Muscle of leg (tissue), 11 donors: ENCODE measurements around the gene GNG10. TPM values are rescaled to one million over a fixed set of nuclear protein-coding genes. Genes with fewer than 3 reads are reported as not detected.

ENCODE experiments used
- DNase-seq: peaks from one replicate; pipeline ENCODE4 v3.0.0; 2013
- H3K27ac ChIP-seq: one replicate; pipeline ENCODE4 v1.5.1; 2013; ENCODE audit warnings: mild to moderate bottlenecking, low read length, control low read depth
- H3K27me3 ChIP-seq: one replicate; pipeline ENCODE4 v1.6.1; 2013; ENCODE audit warnings: low read length; ENCODE audit not compliant: control insufficient read depth, insufficient read depth
- H3K36me3 ChIP-seq: one replicate; pipeline ENCODE4 v1.6.1; 2013; ENCODE audit warnings: low read length; ENCODE audit not compliant: control insufficient read depth, insufficient read depth
- H3K4me1 ChIP-seq: one replicate; pipeline ENCODE4 v1.6.1; 2013; ENCODE audit warnings: low read length; ENCODE audit not compliant: control insufficient read depth, insufficient read depth
- H3K4me3 ChIP-seq: one replicate; pipeline ENCODE4 v1.5.1; 2013; ENCODE audit warnings: low read length, control low read depth
- H3K9me3 ChIP-seq: replicated peaks from 2 replicates; pipeline ENCODE4 v1.6.1; 2013; ENCODE audit warnings: low read depth, low read length; ENCODE audit not compliant: control insufficient read depth
- WGBS: methylation state at CpG from one replicate; pipeline ENCODE4 v1.1.5; 2013; ENCODE audit warnings: missing lambda C conversion rate; ENCODE audit not compliant: insufficient coverage; 5-methylcytosine and 5-hydroxymethylcytosine counted together
- polyA plus RNA-seq, 8 donors: library from polyadenylated mRNA; unstranded; fragments of 120-200 nt; gene quantifications; one replicate each; pipeline versions ENCODE4 v1.2.1 to v1.2.3, GENCODE V29; 2013; ENCODE audit warnings: inconsistent platforms in 1 of 8, low replicate concordance in 1 of 8; ENCODE audit not compliant: insufficient read length in 8 of 8, insufficient read depth in 1 of 8
- total RNA-seq: library from RNA; stranded (reverse); fragments of 120-200 nt; gene quantifications from one replicate; pipeline ENCODE4 v1.2.4, GENCODE V29; 2013

The GNG10 gene
- total and polyA plus RNA-seq, 9 donors, result 27.4 to 60.6 (median 50.7) TPM

DNA sequence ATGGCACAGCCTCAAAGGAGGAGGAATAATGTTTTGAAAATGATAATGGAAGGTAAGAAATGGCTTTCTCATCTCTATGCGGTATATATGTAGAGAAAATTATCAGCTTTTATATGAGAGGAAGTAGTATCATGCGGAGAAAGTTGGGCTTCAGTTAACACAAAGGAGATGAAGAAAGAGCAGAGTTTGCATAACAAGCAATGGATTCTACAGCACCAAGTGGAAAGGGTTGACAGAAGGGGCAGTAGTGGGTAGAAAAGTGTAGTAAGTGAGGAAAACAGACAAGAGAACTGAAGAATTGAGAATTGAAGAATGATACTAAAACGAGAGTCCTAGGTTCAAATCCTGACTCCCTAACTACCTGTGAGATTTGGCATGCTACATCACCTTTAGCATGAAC lies 51.0 kb downstream of the GNG10 start:
- no peaks in the 10 kb centered on the region for H3K27me3 ChIP-seq
- H3K36me3 ChIP-seq, result no peaks in the 10 kb centered on the region
- H3K27ac ChIP-seq, result no peak overlapping the region
- no peaks in the 10 kb centered on the region for H3K4me1 ChIP-seq
- no peak overlapping the region for H3K4me3 ChIP-seq
- no peaks in the 10 kb centered on the region for H3K9me3 ChIP-seq
- no peak for DNase-seq
- 92% methylated on average over 2 of the region's 3 CpGs for WGBS

DNA sequence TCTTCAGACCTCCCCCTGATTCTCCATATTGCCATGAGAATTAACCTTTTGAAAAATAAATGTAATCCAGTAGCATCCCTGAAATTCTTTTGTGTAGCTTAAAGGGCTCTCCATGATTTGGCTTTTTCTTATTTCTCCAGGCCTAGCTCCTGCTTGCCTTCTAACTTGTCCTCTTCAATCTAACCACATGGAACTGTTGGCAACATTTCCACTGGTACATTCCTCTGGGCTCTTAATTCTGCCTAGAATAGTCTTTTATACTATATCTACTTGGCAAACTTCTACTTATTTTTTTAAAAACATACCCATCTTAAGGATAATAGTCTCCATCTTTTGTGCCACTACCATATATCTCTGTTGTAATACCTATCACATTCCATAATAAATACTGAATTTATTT lies 54.1 kb downstream of the GNG10 start:
- Histone ChIP-seq H3K9me3 (no peaks in the 10 kb centered on the region), H3K4me1 (no peaks in the 10 kb centered on the region), H3K27ac (no peak overlapping the region), H3K27me3 (no peaks in the 10 kb centered on the region), H3K4me3 (no peak overlapping the region), H3K36me3 (no peaks in the 10 kb centered on the region)
- DNase-seq, result no peak

DNA sequence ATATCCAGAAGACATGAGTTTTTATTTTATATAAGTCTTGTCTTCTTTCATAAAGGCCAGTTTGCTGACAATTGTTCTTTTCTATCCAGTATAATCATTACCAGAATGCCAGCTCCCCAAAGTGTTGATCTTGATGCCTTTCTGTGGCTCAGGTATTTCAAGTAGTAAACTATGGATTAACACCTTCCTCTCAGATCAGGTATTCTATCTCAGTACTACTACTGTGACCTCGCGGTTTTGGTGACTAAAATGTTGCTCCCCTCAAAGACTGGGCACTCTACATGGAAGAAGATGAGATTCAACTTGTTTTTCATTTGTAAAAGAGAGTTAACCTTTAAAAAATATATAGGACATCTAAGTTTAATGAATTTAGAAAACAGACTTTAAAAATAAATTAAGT lies 58.1 kb downstream of the GNG10 start:
- Histone ChIP-seq H3K36me3 (no peaks in the 10 kb centered on the region), H3K27ac (no peak overlapping the region), H3K4me1 (no peaks in the 10 kb centered on the region), H3K9me3 (no peaks in the 10 kb centered on the region), H3K27me3 (no peaks in the 10 kb centered on the region), H3K4me3 (no peak overlapping the region)
- DNase-seq, result no peak
- no CpG with 5 or more reads among the region's 2 CpGs for WGBS

Other genes with a start within 250 kb of the GNG10 start
- 89.0 TPM for gene ECPAS, start 177.2 kb upstream of the GNG10 start, total RNA-seq
- 100 to 1,000 TPM in 6 of 8 donors, 10 to 100 TPM in 2; 89.7 to 138 (median 118) TPM for gene ECPAS, start 177.2 kb upstream of the GNG10 start, polyA plus RNA-seq
- gene ZNF483, start 136.4 kb upstream of the GNG10 start, total RNA-seq, result 3.1 TPM
- gene ZNF483, start 136.4 kb upstream of the GNG10 start, polyA plus RNA-seq, result 1 to 10 TPM in 2 of 8 donors, under 1 TPM in 6; 0.47 to 1.4 (median 0.81) TPM
- 39.4 TPM for gene PTGR1, start 62.0 kb upstream of the GNG10 start, total RNA-seq
- 10 to 100 TPM; 25.3 to 57.7 (median 46.3) TPM for gene PTGR1, start 62.0 kb upstream of the GNG10 start, polyA plus RNA-seq
- gene DNAJC25, start 30.3 kb upstream of the GNG10 start, total RNA-seq, result 6.9 TPM
- gene DNAJC25, start 30.3 kb upstream of the GNG10 start, polyA plus RNA-seq, result 10 to 100 TPM in 1 of 8 donors, 1 to 10 TPM in 7; 7.3 to 10.1 (median 8.4) TPM
- gene SHOC1, start 133.3 kb downstream of the GNG10 start, total RNA-seq, result not detected
- gene SHOC1, start 133.3 kb downstream of the GNG10 start, polyA plus RNA-seq, result under 1 TPM; 0.04 to 0.23 (median 0.07) TPM
- 23.9 TPM for gene UGCG, start 235.2 kb downstream of the GNG10 start, total RNA-seq
- 10 to 100 TPM; 19.6 to 33.3 (median 26.0) TPM for gene UGCG, start 235.2 kb downstream of the GNG10 start, polyA plus RNA-seq